ENCODE results near the gene ABLIM1.

The ABLIM1 gene

GRCh38 chr10:114394531-114394930 is 263.5 kb downstream of the ABLIM1 start:
- no peak for TF ChIP-seq CTCF (IDR thresholded peaks at IDR 0.05; ENCODE audit: low read depth, low read length)
- TF ChIP-seq EZH2phosphoT487 (IDR thresholded peaks at IDR 0.05; ENCODE audit: low read depth): no peak
- Histone ChIP-seq H3K9me3 (ENCODE audit: insufficient read depth, low read length) (no peaks in the 10 kb centered on the region), H4K20me1 (ENCODE audit: insufficient read depth, low read length) (no peaks in the 10 kb centered on the region), H3K9ac (ENCODE audit: low read length) (no peak overlapping the region), H3K36me3 (replicated peaks; ENCODE audit: low read depth, low read length) (no peaks in the 10 kb centered on the region), H3K4me2 (ENCODE audit: low read length) (no peak overlapping the region), H3K27me3 (ENCODE audit: low read depth, low read length) (0 out of 2 replicates have a peak, but pooled peaks cover 7% of the 10 kb centered on the region), H3K79me2 (ENCODE audit: low read length) (no peaks in the 10 kb centered on the region), H2AFZ (ENCODE audit: low read depth, low read length) (no peak overlapping the region), H3K4me1 (ENCODE audit: low read length) (no peaks in the 10 kb centered on the region), H3K4me3 (ENCODE audit: low read length) (no peak overlapping the region), H3K27ac (ENCODE audit: low read length) (no peak overlapping the region)

GRCh38 chr10:114393886-114394285 is 264.2 kb downstream of the ABLIM1 start:
- no peak overlapping the region for H3K4me3 ChIP-seq (ENCODE audit: low read length)
- no peak overlapping the region for H3K27ac ChIP-seq (ENCODE audit: low read length)
- no peak overlapping the region for H3K4me2 ChIP-seq (ENCODE audit: low read length)

DNA sequence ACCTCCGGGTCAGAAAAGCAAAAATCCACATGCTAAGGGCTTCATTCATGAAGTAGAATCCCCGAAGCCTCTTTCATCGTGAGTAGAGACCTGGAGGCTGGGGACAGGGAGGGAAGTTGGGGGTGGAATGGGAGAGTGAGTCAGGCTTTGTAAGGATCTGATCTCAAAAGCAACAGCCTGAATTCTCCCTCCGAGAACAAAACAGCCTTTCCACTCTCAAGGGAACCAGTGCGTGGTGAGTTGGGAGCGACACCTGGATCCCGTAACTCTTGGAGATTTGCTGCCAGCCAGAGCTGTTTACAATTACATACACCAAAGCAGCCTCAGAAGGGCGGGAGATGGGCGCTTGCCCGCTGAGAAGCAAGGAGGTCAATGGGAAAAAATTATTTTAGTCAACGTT is 264.6 kb downstream of the ABLIM1 start:
- no peaks in the 10 kb centered on the region for H3K4me1 ChIP-seq (ENCODE audit: low read length)
- 0 out of 2 replicates have a peak, but pooled peaks cover 10% of the 10 kb centered on the region for H3K27me3 ChIP-seq (ENCODE audit: low read depth, low read length)
- H3K9ac ChIP-seq (ENCODE audit: low read length): no peak overlapping the region
- H3K9me3 ChIP-seq (ENCODE audit: insufficient read depth, low read length): no peaks in the 10 kb centered on the region
- no peaks in the 10 kb centered on the region for H3K36me3 ChIP-seq (replicated peaks; ENCODE audit: low read depth, low read length)
- H3K4me3 ChIP-seq (ENCODE audit: low read length): no peak overlapping the region
- no peak for TF ChIP-seq EZH2phosphoT487 (IDR thresholded peaks at IDR 0.05; ENCODE audit: low read depth)
- no peak for TF ChIP-seq CTCF (IDR thresholded peaks at IDR 0.05; ENCODE audit: low read depth, low read length)
- H4K20me1 ChIP-seq (ENCODE audit: insufficient read depth, low read length): no peaks in the 10 kb centered on the region
- H2AFZ ChIP-seq (ENCODE audit: low read depth, low read length): no peak overlapping the region
- no peaks in the 10 kb centered on the region for H3K79me2 ChIP-seq (ENCODE audit: low read length)
- H3K4me2 ChIP-seq (ENCODE audit: low read length): no peak overlapping the region
- H3K27ac ChIP-seq (ENCODE audit: low read length): no peak overlapping the region

More at GRCh38 chr10:114393886-114394285, 264.2 kb downstream of the ABLIM1 start:
- no peaks in the 10 kb centered on the region for H3K4me1 ChIP-seq (ENCODE audit: low read length)
- H3K27me3 ChIP-seq (ENCODE audit: low read depth, low read length): 0 out of 2 replicates have a peak, but pooled peaks cover 7% of the 10 kb centered on the region
- H3K9me3 ChIP-seq (ENCODE audit: insufficient read depth, low read length): no peaks in the 10 kb centered on the region
- TF ChIP-seq EZH2phosphoT487 (IDR thresholded peaks at IDR 0.05; ENCODE audit: low read depth): no peak
- no peak for TF ChIP-seq CTCF (IDR thresholded peaks at IDR 0.05; ENCODE audit: low read depth, low read length)
- H3K36me3 ChIP-seq (replicated peaks; ENCODE audit: low read depth, low read length): no peaks in the 10 kb centered on the region
- no peaks in the 10 kb centered on the region for H4K20me1 ChIP-seq (ENCODE audit: insufficient read depth, low read length)
- H3K79me2 ChIP-seq (ENCODE audit: low read length): no peaks in the 10 kb centered on the region
- no peak overlapping the region for H3K9ac ChIP-seq (ENCODE audit: low read length)
- no peak overlapping the region for H2AFZ ChIP-seq (ENCODE audit: low read depth, low read length)

- no peaks in the 10 kb centered on the region for H3K79me2 ChIP-seq (ENCODE audit: low read length)
- H3K4me3 ChIP-seq (ENCODE audit: low read length): no peak overlapping the region
- no peaks in the 10 kb centered on the region for H3K9me3 ChIP-seq (ENCODE audit: insufficient read depth, low read length)
- no peak overlapping the region for H3K27ac ChIP-seq (ENCODE audit: low read length)
- no peak overlapping the region for H3K4me2 ChIP-seq (ENCODE audit: low read length)
- TF ChIP-seq EZH2phosphoT487 (IDR thresholded peaks at IDR 0.05; ENCODE audit: low read depth) (no peak), CTCF (IDR thresholded peaks at IDR 0.05; ENCODE audit: low read depth, low read length) (no peak)
- H2AFZ ChIP-seq (ENCODE audit: low read depth, low read length): no peak overlapping the region
- no peaks in the 10 kb centered on the region for H4K20me1 ChIP-seq (ENCODE audit: insufficient read depth, low read length)
- H3K36me3 ChIP-seq (replicated peaks; ENCODE audit: low read depth, low read length): no peaks in the 10 kb centered on the region
- no peak overlapping the region for H3K9ac ChIP-seq (ENCODE audit: low read length)
- H3K27me3 ChIP-seq (ENCODE audit: low read depth, low read length): 0 out of 2 replicates have a peak, but pooled peaks cover 5% of the 10 kb centered on the region
- no peaks in the 10 kb centered on the region for H3K4me1 ChIP-seq (ENCODE audit: low read length)
Measured at GRCh38 chr10:114392112-114392835, 265.8 kb downstream of the ABLIM1 start.
